Measurements from ENCODE around the gene AZGP1.
"Not testable (repeated sequence)": the region's sequence is repeated elsewhere in the genome, so short reads cannot be mapped to it uniquely, and the experiment has no call there.

AZGP1 gene

DNA sequence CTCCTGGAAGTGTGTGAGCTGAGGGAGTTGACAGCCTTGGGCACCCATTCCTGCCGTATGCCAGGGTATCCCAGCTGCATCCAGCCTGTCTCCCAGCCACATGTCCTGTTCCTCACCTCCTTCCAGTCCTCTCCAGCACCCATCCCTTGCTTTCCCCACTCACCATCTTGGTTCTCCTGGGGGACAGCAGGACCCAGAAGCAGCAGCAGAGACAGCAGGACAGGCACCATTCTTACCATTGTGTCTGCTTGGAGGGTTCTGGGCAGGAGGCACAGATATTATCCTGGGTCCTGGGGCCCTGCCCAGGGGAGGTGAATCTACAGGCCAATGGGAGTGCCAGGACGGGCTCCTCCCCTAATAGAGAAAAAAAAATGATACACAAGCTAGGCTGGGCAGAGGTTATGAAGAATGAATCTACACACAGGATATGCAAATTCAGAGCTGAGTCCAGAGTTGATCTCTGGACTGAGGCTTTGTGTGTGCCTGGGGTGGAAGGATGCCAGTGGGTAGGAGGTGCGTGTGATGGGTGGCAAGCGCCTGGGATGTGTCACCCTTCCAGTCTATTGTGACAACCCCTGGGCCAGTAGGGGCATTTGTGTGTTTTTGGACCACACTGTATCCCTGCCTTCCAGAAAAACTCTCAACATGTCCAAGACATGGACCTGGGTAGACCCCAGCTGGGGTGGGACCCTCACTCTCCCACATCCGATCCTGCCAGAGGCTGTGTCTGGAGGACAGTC lies at the start of gene AZGP1:
Gene AZGP1, minus strand, starts transcription at position 250 of the 740 bp plus-strand sequence. Its CDS starts 11 bp downstream, at position 239.
- Mint-ChIP-seq H3K4me1 (no peaks in the 10 kb centered on the region), H3K9me3 (no peaks in the 10 kb centered on the region), H3K36me3 (no peaks in the 10 kb centered on the region), H3K27me3 (peaks cover 25% of the 10 kb centered on the region), H3K4me3 (no peak within 1 kb of the TSS), H3K27ac (no peak within 1 kb of the TSS)
- no peak for DNase-seq
- CTCF ChIA-PET = interaction anchor here (1.0 to 3.5 kb wide), 3 partner anchors 14 to 78 kb away, joined by 3 to 17 read pairs (median 3); no protein-coding TSS in a partner anchor

DNA sequence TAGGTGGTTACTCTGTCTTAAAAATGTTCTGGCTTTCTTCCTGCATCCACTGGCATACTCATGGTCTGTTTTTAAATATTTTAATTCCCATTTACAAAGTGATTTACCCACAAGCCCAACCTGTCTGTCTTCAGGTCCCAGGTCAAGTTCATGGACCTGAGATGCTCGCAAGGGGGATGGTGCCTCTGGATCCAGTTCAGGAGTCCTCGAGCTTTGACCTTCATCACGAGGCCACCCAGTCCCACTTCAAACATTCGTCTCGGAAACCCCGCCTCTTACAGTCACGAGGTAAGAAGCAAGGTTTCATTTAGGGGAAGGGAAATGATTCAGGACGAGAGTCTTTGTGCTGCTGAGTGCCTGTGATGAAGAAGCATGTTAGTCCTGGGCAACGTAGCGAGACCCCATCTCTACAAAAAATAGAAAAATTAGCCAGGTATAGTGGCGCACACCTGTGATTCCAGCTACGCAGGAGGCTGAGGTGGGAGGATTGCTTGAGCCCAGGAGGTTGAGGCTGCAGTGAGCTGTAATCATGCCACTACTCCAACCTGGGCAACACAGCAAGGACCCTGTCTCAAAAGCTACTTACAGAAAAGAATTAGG lies 48.3 kb upstream of the AZGP1 start:
- Mint-ChIP-seq H3K27me3 (no peaks in the 10 kb centered on the region), H3K4me3 (no peak overlapping the region), H3K9me3 (no peaks in the 10 kb centered on the region), H3K27ac (peak overlapping the region; percentile 52), H3K36me3 (peaks cover 34% of the 10 kb centered on the region), H3K4me1 (peaks cover 11% of the 10 kb centered on the region)
- DNase-seq = no peak
- CTCF ChIA-PET = no interaction called here

DNA sequence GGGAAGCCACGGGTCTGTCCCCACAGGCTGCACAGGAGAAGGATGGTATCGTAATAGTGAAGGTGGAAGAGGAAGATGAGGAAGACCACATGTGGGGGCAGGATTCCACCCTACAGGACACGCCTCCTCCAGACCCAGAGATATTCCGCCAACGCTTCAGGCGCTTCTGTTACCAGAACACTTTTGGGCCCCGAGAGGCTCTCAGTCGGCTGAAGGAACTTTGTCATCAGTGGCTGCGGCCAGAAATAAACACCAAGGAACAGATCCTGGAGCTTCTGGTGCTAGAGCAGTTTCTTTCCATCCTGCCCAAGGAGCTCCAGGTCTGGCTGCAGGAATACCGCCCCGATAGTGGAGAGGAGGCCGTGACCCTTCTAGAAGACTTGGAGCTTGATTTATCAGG lies 47.7 kb upstream of the AZGP1 start:
- Mint-ChIP-seq H3K27me3 (no peaks in the 10 kb centered on the region), H3K4me1 (peaks cover 15% of the 10 kb centered on the region), H3K4me3 (no peak overlapping the region), H3K27ac (no peak overlapping the region), H3K9me3 (no peaks in the 10 kb centered on the region), H3K36me3 (peaks cover 34% of the 10 kb centered on the region)
- no peak for DNase-seq
- CTCF ChIA-PET = no interaction called here

DNA sequence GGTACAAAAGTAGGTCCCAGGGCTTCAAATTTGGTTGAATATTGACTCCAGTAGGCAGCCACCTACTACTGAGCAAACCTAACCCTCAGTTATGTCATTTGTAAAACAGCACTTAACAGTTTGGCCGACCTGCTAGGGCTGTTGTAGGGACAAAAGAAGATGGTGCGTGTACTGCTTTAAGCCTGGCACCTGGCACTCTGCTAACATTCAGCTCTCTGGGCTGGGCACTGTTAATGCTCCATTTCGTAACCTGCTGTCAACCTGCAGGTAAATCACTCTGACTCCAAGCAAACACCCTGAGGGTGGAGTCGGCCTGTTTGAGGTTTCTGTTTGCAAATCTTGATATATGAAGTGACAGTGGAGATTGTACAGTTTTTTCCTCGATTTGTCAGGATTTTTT lies 46.8 kb upstream of the AZGP1 start:
- peaks cover 37% of the 10 kb centered on the region for H3K36me3 Mint-ChIP-seq
- H3K27ac Mint-ChIP-seq = no peak overlapping the region
- CTCF ChIA-PET = interaction anchor here (1.5 kb wide), 1 partner anchor 9 kb away, joined by 3 read pairs; no protein-coding TSS in a partner anchor
- peaks cover 21% of the 10 kb centered on the region for H3K4me1 Mint-ChIP-seq
- no peak overlapping the region for H3K4me3 Mint-ChIP-seq
- DNase-seq = no peak
- no peaks in the 10 kb centered on the region for H3K9me3 Mint-ChIP-seq
- no peaks in the 10 kb centered on the region for H3K27me3 Mint-ChIP-seq

DNA sequence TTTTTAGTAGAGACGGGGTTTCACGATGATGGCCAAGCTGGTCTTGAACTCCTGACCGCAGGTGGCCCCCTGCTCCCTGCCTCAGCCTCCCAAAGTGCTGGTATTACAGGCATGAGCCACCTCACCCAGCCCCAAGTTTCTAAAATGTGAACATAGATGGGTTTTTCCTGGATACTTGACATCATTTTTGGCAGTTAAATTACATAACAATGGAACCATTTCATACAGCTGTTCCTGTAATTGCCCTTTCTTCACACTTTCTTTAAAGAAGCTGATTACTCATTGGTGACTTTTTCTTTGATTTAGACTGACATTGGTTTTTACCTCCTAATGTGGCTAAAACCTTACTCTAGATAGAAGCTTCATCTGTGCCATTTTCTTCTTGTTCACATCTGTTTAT lies 45.5 kb upstream of the AZGP1 start:
- Mint-ChIP-seq H3K4me3 (no peak overlapping the region), H3K9me3 (no peaks in the 10 kb centered on the region), H3K27ac (no peak overlapping the region), H3K27me3 (no peaks in the 10 kb centered on the region), H3K36me3 (peaks cover 37% of the 10 kb centered on the region), H3K4me1 (peaks cover 33% of the 10 kb centered on the region)
- DNase-seq = no peak
- CTCF ChIA-PET = interaction anchor here (0.7 to 1.3 kb wide), 4 partner anchors 9 to 29 kb away, joined by 3 to 4 read pairs (median 4); no protein-coding TSS in a partner anchor

DNA sequence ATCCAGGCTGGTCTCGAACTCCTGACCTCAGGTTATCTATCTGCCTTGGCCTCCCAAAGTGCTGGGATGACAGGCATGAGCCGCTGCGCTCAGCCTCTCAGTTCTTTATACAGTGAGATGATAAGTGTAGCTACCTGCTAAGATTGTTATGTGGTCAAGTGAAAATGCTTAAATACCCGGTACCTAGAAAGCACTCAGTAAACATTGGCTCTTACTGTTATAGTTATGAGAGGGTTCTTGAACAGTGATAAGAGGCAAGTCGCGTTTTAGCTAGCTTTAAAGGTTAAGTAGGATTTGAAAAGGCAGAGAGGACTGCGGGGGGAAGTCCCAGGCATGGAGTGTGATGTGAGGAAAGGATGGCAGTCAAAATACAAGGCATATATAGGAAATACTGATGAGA lies 44.1 kb upstream of the AZGP1 start:
- Mint-ChIP-seq H3K4me3 (no peak overlapping the region), H3K9me3 (no peaks in the 10 kb centered on the region), H3K27me3 (no peaks in the 10 kb centered on the region), H3K36me3 (peaks cover 29% of the 10 kb centered on the region), H3K27ac (no peak overlapping the region), H3K4me1 (peaks cover 39% of the 10 kb centered on the region)
- DNase-seq = no peak
- CTCF ChIA-PET = interaction anchor here (0.6 to 1.3 kb wide), 3 partner anchors 26 to 114 kb away, joined by 3 to 4 read pairs (median 3); no protein-coding TSS in a partner anchor

DNA sequence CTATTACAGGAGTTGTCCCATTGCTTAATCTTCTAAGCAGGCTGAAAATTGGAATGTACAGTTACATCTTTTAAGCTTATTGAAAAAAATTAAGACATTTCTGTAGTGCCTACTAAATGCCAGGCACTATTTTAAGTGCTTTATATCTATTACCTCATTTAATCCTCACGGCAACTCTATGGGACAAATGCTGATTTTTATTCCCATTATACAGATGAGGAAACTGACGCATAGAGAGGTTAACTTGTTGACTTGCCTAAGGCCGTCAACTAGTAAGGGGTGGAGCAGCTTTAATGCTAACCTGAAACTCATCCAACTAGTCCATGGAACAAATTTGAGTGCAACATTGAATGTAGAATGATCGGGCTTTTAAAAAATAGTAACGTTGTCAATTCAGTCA lies 42.0 kb upstream of the AZGP1 start:
- Mint-ChIP-seq H3K27me3 (no peaks in the 10 kb centered on the region), H3K4me1 (peaks cover 46% of the 10 kb centered on the region), H3K36me3 (peaks cover 15% of the 10 kb centered on the region), H3K27ac (peak overlapping the region; percentile 12), H3K4me3 (no peak overlapping the region), H3K9me3 (no peaks in the 10 kb centered on the region)
- CTCF ChIA-PET = interaction anchor here (0.8 kb wide), 1 partner anchor 102 kb away, joined by 3 read pairs; no protein-coding TSS in a partner anchor
- DNase-seq = no peak

DNA sequence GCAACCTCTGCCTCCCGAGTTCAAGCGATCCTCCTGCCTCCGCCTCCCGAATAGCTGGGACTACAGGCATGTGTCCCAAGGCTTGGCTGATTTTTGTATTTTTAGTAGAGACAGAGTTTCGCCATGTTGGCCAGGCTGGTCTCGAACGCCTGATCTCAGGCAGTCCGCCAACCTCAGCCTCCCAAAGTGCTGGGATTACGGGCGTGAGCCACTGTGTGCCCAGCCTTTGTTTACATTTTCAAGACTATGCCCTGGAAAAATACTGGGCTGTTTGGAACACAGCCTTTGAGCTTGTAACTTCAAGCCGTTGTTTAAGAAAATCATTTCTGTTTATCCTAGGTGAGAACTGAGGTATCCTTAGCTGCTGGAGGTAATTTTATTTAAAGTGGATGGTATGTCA lies 41.5 kb upstream of the AZGP1 start:
- DNase-seq = no peak
- peaks cover 11% of the 10 kb centered on the region for H3K36me3 Mint-ChIP-seq
- H3K9me3 Mint-ChIP-seq = no peaks in the 10 kb centered on the region
- H3K27ac Mint-ChIP-seq = no peak overlapping the region
- peaks cover 48% of the 10 kb centered on the region for H3K4me1 Mint-ChIP-seq
- H3K27me3 Mint-ChIP-seq = no peaks in the 10 kb centered on the region
- CTCF ChIA-PET = interaction anchor here (0.8 kb wide), 1 partner anchor 102 kb away, joined by 3 read pairs; no protein-coding TSS in a partner anchor
- H3K4me3 Mint-ChIP-seq = no peak overlapping the region

DNA sequence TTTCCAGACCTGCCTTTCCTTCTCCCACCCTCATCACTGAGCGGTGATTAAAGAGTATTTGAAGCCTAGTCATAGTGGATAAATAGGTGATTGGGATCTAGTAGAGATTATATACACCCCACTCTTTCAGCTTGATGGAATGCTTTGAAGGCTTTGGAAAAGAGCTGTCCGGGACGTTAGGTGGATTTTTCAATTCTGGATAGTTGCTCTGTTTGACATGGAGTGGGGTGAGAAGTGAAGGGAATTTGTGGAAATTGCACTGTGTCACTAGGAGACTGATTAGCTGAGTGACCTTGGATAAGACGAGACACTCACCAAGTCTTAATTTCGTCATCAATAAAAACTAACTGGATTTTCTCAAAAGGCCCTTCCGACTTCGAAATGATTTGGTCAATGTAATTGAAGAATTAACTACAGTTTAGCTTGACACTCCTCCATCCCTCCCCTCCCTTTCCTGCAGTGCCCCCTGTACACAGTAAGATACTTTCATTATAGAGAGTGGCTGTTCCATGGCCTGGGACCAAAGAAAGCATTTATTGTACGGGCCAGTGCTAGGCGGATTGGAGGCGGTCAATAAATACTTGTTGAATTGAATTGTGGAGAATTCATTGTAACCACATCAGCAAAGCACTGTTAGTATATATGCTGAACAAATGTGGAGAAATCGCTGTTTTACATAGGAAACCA lies 40.5 kb upstream of the AZGP1 start:
- CTCF ChIA-PET = interaction anchor here (1.8 kb wide), 1 partner anchor 22 kb away, joined by 10 read pairs; no protein-coding TSS in a partner anchor
- Mint-ChIP-seq H3K4me3 (peak overlapping the region; percentile 96), H3K36me3 (peaks cover 9% of the 10 kb centered on the region), H3K4me1 (peaks cover 48% of the 10 kb centered on the region), H3K27me3 (peaks cover under 1% of the 10 kb centered on the region), H3K27ac (peak overlapping the region; percentile 98), H3K9me3 (no peaks in the 10 kb centered on the region)
- no peak for DNase-seq

DNA sequence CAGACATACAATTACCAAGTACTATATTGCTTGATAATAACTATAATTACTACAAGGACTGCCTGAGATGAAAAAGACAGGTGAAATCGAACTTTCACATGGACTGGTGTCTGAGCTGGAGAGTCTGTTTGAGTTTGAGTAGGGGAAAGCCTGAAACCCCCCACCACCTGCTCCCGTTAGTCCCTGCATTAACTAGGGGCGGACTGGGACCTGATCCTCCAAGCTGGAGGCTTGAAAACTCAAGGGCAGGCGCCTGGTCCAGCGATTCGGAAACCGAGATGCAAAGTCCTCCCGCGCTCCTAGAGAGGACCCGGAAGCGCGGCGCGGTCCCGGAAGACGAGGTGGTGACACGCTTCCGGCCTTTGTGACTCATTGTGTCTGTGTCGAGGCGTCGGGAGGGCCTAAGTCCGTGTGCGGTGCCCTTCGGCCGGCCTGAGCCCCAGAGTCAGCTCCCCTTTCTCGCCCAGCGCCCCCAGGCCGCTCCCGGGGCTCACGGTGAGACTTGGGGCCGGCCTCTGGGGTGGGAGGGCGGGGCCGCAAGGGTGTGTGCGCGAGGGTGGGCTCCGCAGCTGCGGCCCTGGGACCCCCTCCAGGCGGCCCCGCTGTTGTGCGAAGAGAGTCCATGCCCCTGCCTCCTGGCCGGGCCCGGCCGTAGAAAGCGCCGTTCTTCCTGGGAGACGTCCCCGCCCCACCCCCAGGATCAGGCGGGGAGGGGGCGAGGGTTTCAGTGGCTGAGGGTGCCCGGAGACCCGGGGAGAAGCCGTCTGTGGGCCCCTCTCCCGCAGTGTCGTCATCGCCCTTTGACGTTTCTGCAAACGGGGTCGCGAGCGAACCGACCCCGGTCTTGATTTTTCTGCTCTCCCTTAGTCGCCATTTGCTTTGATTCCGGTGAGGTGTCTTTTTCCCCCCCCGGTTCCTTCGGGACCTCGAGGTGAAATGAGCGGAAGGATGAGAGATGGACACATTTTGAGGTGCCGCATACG lies 39.7 kb upstream of the AZGP1 start, which contains the start of gene ZKSCAN1:
Gene ZKSCAN1, plus strand, starts transcription at position 365 of the 983 bp plus-strand sequence. CDS start 7,911 bp downstream, outside the sequence.
- H3K9me3 Mint-ChIP-seq = no peaks in the 10 kb centered on the region
- peak within 1 kb of the TSS; percentile 98 for H3K27ac Mint-ChIP-seq
- DNase-seq = peak; percentile 89
- peaks cover 9% of the 10 kb centered on the region for H3K36me3 Mint-ChIP-seq
- CTCF ChIA-PET = interaction anchor here (1.8 kb wide), 1 partner anchor 22 kb away, joined by 10 read pairs; no protein-coding TSS in a partner anchor
- peak within 1 kb of the TSS; percentile 96 for H3K4me3 Mint-ChIP-seq
- H3K27me3 Mint-ChIP-seq = peaks cover 4% of the 10 kb centered on the region
- peaks cover 48% of the 10 kb centered on the region for H3K4me1 Mint-ChIP-seq

DNA sequence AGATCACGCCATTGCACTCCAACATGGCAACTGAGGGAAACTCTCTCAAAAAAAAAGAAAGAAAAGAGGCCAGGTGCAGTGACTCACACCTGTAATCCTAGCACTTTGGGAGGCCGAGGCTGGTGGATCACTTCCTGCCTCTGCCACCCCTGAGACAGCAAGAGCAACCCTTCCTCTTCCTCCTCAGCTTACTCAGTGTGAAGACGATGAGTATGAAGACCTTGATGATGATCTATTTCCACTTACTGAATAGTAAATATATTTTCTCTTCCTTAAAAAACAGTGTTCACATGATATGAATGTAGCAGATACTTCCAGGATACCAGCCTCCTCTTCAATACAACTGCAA lies 37.5 kb upstream of the AZGP1 start:
- Mint-ChIP-seq H3K4me3 (no peak overlapping the region), H3K27ac (peak overlapping the region; percentile 64), H3K9me3 (no peaks in the 10 kb centered on the region), H3K36me3 (peaks cover 5% of the 10 kb centered on the region), H3K27me3 (peaks cover 16% of the 10 kb centered on the region), H3K4me1 (peaks cover 39% of the 10 kb centered on the region)
- CTCF ChIA-PET = no interaction called here
- DNase-seq = no peak

DNA sequence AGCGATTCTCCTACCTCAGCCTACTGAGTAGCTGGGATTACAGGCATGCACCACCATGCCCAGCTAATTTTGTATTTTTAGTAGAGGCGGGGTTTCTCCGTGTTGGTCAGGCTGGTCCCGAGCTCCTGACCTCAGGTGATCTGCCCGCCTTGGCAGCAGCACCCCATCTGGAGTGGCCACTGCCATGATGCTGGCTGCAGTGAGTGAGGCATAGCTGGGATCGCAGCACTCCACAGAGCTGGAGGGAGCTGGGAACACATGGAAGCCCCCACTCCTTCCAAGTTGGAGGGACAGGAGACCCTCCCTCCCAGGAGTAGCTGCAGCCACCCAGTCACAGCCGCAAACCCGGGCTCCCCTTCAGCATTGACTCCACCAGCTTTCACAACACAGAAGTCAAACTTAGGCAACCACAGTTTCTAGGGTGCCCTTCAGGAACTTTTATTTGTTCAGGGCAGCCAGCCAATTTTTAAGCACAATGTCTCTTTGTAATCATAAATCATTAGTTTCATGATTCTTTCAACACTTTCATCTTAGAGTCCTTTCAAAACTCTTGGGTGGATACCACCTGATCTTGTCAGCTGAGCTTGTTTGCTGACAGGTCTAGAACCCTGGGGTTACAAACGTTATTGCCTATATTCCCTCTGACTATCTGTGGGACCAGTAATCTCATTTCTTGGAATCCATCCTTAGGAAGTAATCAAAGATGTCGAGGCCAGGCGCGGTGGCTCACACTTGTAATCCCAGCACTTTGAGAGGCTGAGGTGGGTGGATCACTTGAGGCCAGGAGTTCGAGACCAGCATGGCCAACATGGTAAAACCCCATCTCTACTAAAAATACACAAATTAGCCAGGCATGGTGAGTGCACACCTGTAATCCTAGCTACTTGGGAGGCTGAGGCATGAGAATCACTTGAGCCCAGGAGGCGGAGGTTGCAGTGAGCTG lies 36.8 kb upstream of the AZGP1 start:
- H3K36me3 Mint-ChIP-seq, H3K27ac Mint-ChIP-seq, H3K9me3 Mint-ChIP-seq, DNase-seq, H3K4me3 Mint-ChIP-seq: not testable (repeated sequence)
- peaks cover 20% of the 10 kb centered on the region for H3K27me3 Mint-ChIP-seq
- H3K4me1 Mint-ChIP-seq = peaks cover 33% of the 10 kb centered on the region
- CTCF ChIA-PET = interaction anchor here (0.6 to 0.7 kb wide), 2 partner anchors 9 to 15 kb away, joined by 3 read pairs; no protein-coding TSS in a partner anchor

All from activated naive CD4-positive, alpha-beta T cell treated with anti-CD3 and anti-CD28 coated beads, Interleukin-2, amount 10 ng/mL, durations not matched to agents 7 days and 5 days (primary cell).